Right atrium auricular region (tissue), 2 donors: ENCODE measurements around the gene KAT6B. TPM values are rescaled to one million over a fixed set of nuclear protein-coding genes. Genes with fewer than 3 reads are reported as not detected.
"Not testable (repeated sequence)": the region's sequence is repeated elsewhere in the genome, so short reads cannot be mapped to it uniquely, and the experiment has no call there.

Experiments used
- DNase-seq: peaks from one replicate; pipeline ENCODE4 v3.0.0-alpha.2; 2019; ENCODE audit warnings: low spot score
- H3K27ac ChIP-seq, 2 donors: fragments of 200-600 bp; sonication (generic); 1 replicate in 1 of 2; 2 replicates in 1 of 2; pipeline ENCODE4 v1.5.1; 2016 to 2019
- H3K27me3 ChIP-seq, 2 donors: fragments of 200-600 bp; sonication (generic); one replicate each; pipeline versions ENCODE4 v1.5.1 to v1.6.0; 2017 to 2019
- H3K36me3 ChIP-seq: fragments of 200-600 bp; sonication (generic); one replicate; pipeline ENCODE4 v1.5.1; 2016
- H3K4me1 ChIP-seq, 2 donors: fragments of 200-600 bp; sonication (generic); one replicate each; pipeline versions ENCODE4 v1.5.1 to v1.6.0; 2017 to 2019
- H3K4me3 ChIP-seq, 2 donors: fragments of 200-600 bp; sonication (generic); 1 replicate in 1 of 2; 2 replicates in 1 of 2; pipeline ENCODE4 v1.5.1; 2017 to 2019; ENCODE audit warnings: mild to moderate bottlenecking in 1 of 2, moderate library complexity in 1 of 2
- H3K9me3 ChIP-seq, 2 donors: fragments of 200-600 bp; sonication (generic); one replicate each; pipeline ENCODE4 v1.5.1; 2019
- total RNA-seq, 2 donors: library from RNA; depleted of rRNA; stranded (reverse); fragments of >200 nt; gene quantifications; one replicate each; pipeline ENCODE4 v1.1.0, GENCODE V29; 2016
- TF ChIP-seq, protein P1 (sequence below), 2 donors: fragments of 200-600 bp; sonication (generic); IDR thresholded peaks; one replicate each; pipeline ENCODE4 v1.5.1; 2019; ENCODE audit warnings: antibody characterized with exemption in 2 of 2

The KAT6B gene
- total RNA-seq: 10 to 100 TPM; 42.7 to 43.5 TPM

DNA sequence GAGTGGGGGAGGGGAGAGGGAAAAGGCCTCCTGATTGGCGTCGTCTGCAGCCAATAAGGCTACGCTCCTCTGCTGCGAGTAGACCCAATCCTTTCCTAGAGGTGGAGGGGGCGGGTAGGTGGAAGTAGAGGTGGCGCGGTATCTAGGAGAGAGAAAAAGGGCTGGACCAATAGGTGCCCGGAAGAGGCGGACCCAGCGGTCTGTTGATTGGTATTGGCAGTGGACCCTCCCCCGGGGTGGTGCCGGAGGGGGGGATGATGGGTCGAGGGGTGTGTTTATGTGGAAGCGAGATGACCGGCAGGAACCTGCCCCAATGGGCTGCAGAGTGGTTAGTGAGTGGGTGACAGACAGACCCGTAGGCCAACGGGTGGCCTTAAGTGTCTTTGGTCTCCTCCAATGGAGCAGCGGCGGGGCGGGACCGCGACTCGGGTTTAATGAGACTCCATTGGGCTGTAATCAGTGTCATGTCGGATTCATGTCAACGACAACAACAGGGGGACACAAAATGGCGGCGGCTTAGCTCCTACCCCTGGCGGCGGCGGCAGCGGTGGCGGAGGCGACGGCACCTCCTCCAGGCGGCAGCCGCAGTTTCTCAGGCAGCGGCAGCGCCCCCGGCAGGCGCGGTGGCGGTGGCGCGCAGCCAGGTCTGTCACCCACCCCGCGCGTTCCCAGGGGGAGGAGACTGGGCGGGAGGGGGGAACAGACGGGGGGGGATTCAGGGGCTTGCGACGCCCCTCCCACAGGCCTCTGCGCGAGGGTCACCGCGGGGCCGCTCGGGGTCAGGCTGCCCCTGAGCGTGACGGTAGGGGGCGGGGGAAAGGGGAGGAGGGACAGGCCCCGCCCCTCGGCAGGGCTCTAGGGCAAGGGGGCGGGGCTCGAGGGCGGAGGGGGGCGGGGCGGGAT is at the start of gene KAT6B:
KAT6B (plus strand) TSS at position 459 of the 903 bp plus-strand sequence. CDS start 16,258 bp downstream, outside the sequence.
- Histone ChIP-seq H3K36me3 (no peaks in the 10 kb centered on the region), H3K9me3 (no peaks in the 10 kb centered on the region), H3K4me1 (peaks cover 0 to 44% of the 10 kb centered on the region in 2 donors), H3K4me3 (peak within 1 kb of the TSS; percentile 81 to 94), H3K27ac (peak within 1 kb of the TSS; percentile 97 to 99), H3K27me3 (no peaks in the 10 kb centered on the region)
- DNase-seq: peak; percentile 100
- TF ChIP-seq, protein P1, sequence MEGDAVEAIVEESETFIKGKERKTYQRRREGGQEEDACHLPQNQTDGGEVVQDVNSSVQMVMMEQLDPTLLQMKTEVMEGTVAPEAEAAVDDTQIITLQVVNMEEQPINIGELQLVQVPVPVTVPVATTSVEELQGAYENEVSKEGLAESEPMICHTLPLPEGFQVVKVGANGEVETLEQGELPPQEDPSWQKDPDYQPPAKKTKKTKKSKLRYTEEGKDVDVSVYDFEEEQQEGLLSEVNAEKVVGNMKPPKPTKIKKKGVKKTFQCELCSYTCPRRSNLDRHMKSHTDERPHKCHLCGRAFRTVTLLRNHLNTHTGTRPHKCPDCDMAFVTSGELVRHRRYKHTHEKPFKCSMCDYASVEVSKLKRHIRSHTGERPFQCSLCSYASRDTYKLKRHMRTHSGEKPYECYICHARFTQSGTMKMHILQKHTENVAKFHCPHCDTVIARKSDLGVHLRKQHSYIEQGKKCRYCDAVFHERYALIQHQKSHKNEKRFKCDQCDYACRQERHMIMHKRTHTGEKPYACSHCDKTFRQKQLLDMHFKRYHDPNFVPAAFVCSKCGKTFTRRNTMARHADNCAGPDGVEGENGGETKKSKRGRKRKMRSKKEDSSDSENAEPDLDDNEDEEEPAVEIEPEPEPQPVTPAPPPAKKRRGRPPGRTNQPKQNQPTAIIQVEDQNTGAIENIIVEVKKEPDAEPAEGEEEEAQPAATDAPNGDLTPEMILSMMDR (IDR thresholded peaks at IDR 0.05): peak in 1 of 2 donors; percentile 38

DNA sequence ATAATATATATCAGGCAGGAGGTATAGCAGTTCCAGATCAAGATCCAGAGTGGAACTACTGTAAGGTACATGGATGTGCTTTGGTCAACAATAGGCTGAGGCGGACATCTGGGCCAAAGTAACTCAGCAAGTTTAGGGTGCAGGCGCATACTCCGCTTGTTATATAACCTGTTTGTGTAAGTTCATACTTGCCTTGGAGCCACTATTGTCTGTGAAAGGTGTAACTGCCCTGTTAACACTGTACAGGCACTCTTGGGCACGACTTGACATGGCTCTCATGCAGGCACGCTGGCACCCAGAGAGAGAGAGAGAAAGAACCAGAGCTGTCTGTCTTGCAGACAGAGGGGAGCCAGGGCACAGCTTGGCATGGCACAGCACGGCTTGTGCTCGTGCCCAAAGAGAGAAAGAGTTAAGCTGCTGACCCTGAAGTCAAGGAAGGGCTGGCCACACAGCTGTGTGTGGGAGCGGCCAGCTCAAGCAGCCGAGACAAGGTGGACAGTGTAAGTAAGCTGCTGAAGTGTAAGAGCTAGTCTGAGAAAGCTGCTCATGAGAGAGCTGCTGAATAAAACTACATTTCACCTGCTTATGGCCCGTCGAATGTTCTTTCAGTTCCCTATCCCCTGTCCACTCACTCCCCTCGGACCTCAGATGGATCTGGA is 47.8 kb upstream of the KAT6B start:
- no peaks in the 10 kb centered on the region for H3K4me1 ChIP-seq
- H3K9me3 ChIP-seq: peaks cover 0 to 5% of the 10 kb centered on the region in 2 donors
- no peaks in the 10 kb centered on the region for H3K36me3 ChIP-seq
- H3K27me3 ChIP-seq: no peaks in the 10 kb centered on the region
- TF ChIP-seq, protein P1 (IDR thresholded peaks at IDR 0.05): no peak
- DNase-seq: no peak
- no peak overlapping the region for H3K4me3 ChIP-seq
- H3K27ac ChIP-seq: no peak overlapping the region

DNA sequence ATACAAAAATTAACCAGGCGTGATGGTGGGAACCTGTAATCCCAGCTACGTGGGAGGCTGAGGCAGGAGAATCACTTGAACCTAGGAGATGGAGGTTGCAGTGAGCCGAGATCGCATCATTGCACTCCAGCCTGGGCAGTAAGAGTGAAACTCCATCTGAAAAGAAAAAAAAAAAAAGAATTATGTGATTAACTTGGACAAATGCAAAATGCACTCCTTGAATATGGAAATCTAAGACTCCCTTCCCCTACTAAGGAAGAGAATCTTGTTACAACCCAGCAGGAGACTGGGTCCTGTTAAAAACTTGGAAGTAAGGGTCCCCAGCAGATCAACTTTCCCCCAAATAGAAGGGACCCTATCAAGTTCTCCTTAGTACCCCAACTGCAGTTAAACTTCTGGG is 44.5 kb upstream of the KAT6B start:
- H3K9me3 ChIP-seq, H3K4me3 ChIP-seq, H3K27ac ChIP-seq, H3K36me3 ChIP-seq, H3K27me3 ChIP-seq, H3K4me1 ChIP-seq, DNase-seq: not testable (repeated sequence)

DNA sequence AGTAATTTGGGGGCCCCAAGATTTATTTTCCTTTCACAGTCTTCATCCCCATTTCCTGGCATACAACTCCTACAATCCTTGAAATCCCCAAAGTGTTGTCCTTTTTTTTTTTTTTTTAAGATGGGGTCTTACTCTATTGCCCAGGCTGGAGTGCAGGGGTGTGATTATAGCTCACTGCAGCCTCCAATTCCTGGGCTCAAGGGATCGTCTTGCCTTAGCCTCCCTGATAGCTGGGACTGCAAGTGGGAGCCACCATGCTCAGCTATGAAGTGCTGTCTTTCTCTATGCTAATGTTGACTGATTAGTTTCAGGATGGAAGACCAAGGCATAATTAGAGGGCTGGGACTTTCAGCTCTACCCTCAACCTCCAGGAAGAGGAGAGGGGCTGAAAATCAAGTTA is 41.9 kb upstream of the KAT6B start:
- H3K27me3 ChIP-seq: no peaks in the 10 kb centered on the region
- H3K4me1 ChIP-seq: no peaks in the 10 kb centered on the region
- H3K36me3 ChIP-seq: no peaks in the 10 kb centered on the region
- no peak overlapping the region for H3K27ac ChIP-seq
- DNase-seq: no peak
- H3K9me3 ChIP-seq: no peaks in the 10 kb centered on the region
- TF ChIP-seq, protein P1 (IDR thresholded peaks at IDR 0.05): no peak
- H3K4me3 ChIP-seq: no peak overlapping the region

DNA sequence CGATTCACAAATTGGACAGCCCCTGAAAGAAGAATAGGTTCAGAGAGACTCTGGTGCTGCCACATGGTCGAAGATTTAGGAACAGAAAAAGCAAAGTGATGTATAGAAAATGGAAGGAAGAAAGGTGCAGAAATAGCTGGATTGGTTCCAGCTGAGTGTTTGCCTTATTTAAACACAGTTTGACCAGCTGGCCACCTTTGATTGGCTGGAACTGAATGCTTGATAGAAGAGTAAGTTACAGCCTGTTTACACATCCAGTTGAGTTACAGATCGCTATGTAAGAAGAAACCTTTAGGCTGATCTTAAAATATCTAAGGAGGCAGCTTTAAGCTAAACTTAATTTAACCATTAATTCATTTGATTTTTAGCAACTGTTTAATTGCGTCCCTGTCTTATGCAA is 40.3 kb upstream of the KAT6B start:
- no peak for DNase-seq
- H3K4me3 ChIP-seq: no peak overlapping the region
- no peak overlapping the region for H3K27ac ChIP-seq
- H3K36me3 ChIP-seq: no peaks in the 10 kb centered on the region
- H3K9me3 ChIP-seq: no peaks in the 10 kb centered on the region
- no peaks in the 10 kb centered on the region for H3K4me1 ChIP-seq
- TF ChIP-seq, protein P1 (IDR thresholded peaks at IDR 0.05): no peak
- H3K27me3 ChIP-seq: no peaks in the 10 kb centered on the region

DNA sequence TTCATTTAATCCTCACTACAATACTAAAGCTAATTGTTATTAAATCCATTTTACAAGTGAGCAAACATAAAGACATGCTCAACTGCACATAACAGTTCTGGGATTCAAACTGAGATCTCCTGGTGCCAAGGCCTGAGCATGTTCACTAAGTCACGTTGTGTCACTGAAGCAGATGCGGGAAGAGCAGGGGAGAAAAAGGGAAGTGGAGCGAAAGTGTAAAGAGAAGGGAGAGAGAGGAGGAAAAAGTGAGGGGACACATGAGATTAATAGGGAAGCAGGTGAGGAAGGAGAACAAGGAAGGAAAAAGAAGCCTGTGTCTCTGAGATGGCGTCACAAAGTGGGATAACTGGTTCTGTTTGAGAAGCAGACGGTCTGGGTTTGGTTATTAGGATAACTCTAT is 38.9 kb upstream of the KAT6B start:
- Histone ChIP-seq H3K9me3 (no peaks in the 10 kb centered on the region), H3K27me3 (no peaks in the 10 kb centered on the region), H3K27ac (no peak overlapping the region), H3K4me1 (no peaks in the 10 kb centered on the region), H3K36me3 (no peaks in the 10 kb centered on the region), H3K4me3 (no peak overlapping the region)
- TF ChIP-seq, protein P1 (IDR thresholded peaks at IDR 0.05): no peak
- no peak for DNase-seq

DNA sequence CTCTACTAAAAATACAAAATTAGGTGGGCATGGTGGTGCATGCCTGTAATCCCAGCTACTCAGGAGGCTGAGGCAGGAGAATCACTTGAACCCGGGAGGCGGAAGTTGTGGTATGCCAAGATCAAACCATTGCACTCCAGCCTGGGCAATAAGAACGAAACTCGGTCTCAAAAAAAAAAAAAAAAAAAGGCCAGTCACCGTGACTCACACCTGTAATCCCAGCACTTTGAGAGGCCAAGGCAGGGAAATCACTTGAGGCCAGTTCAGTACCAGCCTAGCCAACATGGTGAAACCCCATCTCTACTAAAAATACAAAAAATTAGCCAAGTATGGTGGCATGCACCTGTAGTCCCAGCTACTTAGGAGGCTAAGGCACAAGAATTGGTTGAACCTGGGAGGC is 34.4 kb upstream of the KAT6B start:
- not testable (repeated sequence) for H3K9me3 ChIP-seq, DNase-seq, H3K4me3 ChIP-seq, H3K36me3 ChIP-seq, H3K27ac ChIP-seq, H3K27me3 ChIP-seq, H3K4me1 ChIP-seq
